ENCODE data around the gene GTPBP1. TPM values are rescaled to one million over a fixed set of nuclear protein-coding genes. Genes with fewer than 3 reads are reported as not detected.

The GTPBP1 gene
- total RNA-seq, 2 experiments from 2014 or later = 98.6 TPM

DNA sequence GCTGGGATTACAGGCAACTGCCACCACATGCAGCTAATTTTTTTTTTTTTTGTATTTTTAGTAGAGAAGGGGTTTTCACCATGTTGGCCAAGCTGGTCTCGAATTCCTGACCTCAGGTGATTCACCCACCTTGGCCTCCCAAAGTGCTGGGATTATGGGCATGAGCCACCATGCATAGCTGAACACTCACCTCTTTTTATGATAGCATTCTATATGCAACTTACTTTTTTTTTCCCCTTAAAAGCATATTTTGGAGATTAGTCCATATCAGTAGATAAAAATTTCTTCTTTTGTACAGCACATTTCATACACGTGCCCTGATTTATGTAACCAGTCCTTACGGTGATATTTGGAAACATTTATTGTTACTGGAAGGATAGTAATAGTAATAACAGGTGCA, 14.6 kb downstream of the GTPBP1 start:
- POLR2A ChIA-PET = interaction anchor here (0.5 kb wide), 1 partner anchor 23 kb away, joined by 6 read pairs; no protein-coding TSS in a partner anchor
- ATAC-seq (ENCODE audit: low read depth) (no peak), DNase-seq (no peak)
- peaks cover 5% of the 10 kb centered on the region for H3K4me1 Mint-ChIP-seq
- no peaks in the 10 kb centered on the region for H3K9me3 Mint-ChIP-seq
- no peak overlapping the region for H3K4me3 Mint-ChIP-seq
- H3K27me3 Mint-ChIP-seq = no peaks in the 10 kb centered on the region
- H3K36me3 Mint-ChIP-seq = peaks cover 14% of the 10 kb centered on the region
- H3K27ac Mint-ChIP-seq = no peak overlapping the region

- no peak overlapping the region for H3K4me3 Mint-ChIP-seq
- peaks cover 3% of the 10 kb centered on the region for H3K4me1 Mint-ChIP-seq
- H3K36me3 Mint-ChIP-seq = peaks cover 18% of the 10 kb centered on the region
- no peaks in the 10 kb centered on the region for H3K27me3 Mint-ChIP-seq
- H3K9me3 Mint-ChIP-seq = no peaks in the 10 kb centered on the region
- POLR2A ChIA-PET = interaction anchor here (0.7 kb wide), 1 partner anchor 19 kb away, joined by 3 read pairs; no protein-coding TSS in a partner anchor
- ATAC-seq (ENCODE audit: low read depth) = no peak
- DNase-seq = peak; percentile 11
- H3K27ac Mint-ChIP-seq = no peak overlapping the region
Observed at GRCh38 chr22:38721551-38721950, 15.8 kb downstream of the GTPBP1 start.

DNA sequence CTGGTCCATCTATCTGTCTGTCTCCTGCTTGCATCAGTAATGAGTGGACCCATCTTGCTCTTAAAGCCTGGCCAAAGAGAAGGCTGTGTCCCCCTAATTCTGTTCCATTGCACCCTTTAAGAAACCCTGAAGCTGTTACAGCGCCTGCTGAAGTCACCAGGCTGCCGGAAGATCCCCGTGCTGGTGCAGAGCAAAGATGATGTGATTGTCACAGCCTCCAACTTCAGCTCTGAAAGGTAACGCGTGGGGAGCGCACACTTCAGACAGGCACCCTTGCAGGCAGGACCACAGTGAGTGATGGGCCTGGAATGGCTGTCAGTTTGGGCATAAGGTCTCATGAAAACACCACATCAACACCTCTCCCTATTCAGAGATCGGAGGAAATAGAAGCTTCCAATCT, 18.4 kb downstream of the GTPBP1 start:
- POLR2A ChIA-PET = interaction anchor here (1.8 to 2.5 kb wide), 2 partner anchors 9 to 13 kb away, joined by 7 read pairs; no protein-coding TSS in a partner anchor
- Mint-ChIP-seq H3K4me1 (peaks cover 6% of the 10 kb centered on the region), H3K9me3 (no peaks in the 10 kb centered on the region), H3K27me3 (no peaks in the 10 kb centered on the region), H3K27ac (no peak overlapping the region), H3K4me3 (no peak overlapping the region), H3K36me3 (peaks cover 24% of the 10 kb centered on the region)
- DNase-seq = peak; percentile 8
- no peak for ATAC-seq (ENCODE audit: low read depth)

DNA sequence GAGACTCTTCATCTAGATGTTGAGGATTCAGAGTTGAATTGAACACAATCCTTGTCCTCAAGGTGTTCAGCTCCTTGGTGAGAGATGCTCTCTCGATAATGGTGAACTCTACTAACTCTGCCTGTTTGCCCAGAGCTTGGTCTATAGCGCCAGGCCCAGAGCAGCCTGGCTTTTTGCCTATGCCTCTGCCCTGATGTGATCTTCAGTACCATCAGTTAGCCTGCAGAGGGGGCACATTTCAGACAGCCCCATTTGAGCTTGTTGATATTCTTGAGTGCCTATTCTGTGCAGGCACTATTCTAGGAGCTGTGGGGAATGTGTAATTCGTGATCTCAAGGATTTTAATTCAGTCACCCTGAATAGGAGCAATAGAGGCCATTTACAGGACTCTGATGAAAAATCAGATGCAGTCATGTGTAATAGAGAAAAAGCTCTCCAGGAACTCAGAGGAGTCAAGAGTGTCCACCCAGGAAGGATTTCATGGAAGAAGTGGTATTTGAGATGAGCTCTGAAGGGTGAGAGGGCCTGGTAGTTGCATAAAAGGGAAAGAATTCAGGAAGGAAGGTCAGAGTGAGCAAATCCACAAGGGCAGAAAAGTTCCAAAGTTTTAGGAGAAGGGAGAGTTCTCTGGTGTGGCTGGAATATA, 19.3 kb downstream of the GTPBP1 start:
- Mint-ChIP-seq H3K4me3 (no peak overlapping the region), H3K36me3 (peaks cover 24% of the 10 kb centered on the region), H3K27ac (no peak overlapping the region), H3K27me3 (no peaks in the 10 kb centered on the region), H3K4me1 (peaks cover 7% of the 10 kb centered on the region), H3K9me3 (no peaks in the 10 kb centered on the region)
- POLR2A ChIA-PET = interaction anchor here (1.0 to 2.5 kb wide), 3 partner anchors 8 to 12 kb away, joined by 4 to 7 read pairs (median 7); no protein-coding TSS in a partner anchor
- peak; percentile 67 for ATAC-seq (ENCODE audit: low read depth)
- peak; percentile 26 for DNase-seq

GRCh38 chr22:38725900-38726655, 20.3 kb downstream of the GTPBP1 start:
- Mint-ChIP-seq H3K9me3 (no peaks in the 10 kb centered on the region), H3K4me3 (no peak overlapping the region), H3K27ac (no peak overlapping the region), H3K27me3 (no peaks in the 10 kb centered on the region), H3K36me3 (peaks cover 32% of the 10 kb centered on the region), H3K4me1 (peaks cover 7% of the 10 kb centered on the region)
- ATAC-seq (ENCODE audit: low read depth) (no peak), DNase-seq (peak; percentile 17)
- POLR2A ChIA-PET = interaction anchor here (1.0 to 2.5 kb wide), 2 partner anchors 9 to 11 kb away, joined by 4 to 7 read pairs; no protein-coding TSS in a partner anchor

GRCh38 chr22:38727123-38727522, 21.4 kb downstream of the GTPBP1 start:
- Mint-ChIP-seq H3K36me3 (peaks cover 26% of the 10 kb centered on the region), H3K4me1 (peaks cover 4% of the 10 kb centered on the region), H3K9me3 (no peaks in the 10 kb centered on the region), H3K27ac (no peak overlapping the region), H3K27me3 (no peaks in the 10 kb centered on the region), H3K4me3 (no peak overlapping the region)
- ATAC-seq (ENCODE audit: low read depth) = no peak
- POLR2A ChIA-PET = no interaction called here
- peak; percentile 23 for DNase-seq

- peaks cover 26% of the 10 kb centered on the region for H3K36me3 Mint-ChIP-seq
- no peak for ATAC-seq (ENCODE audit: low read depth)
- H3K4me3 Mint-ChIP-seq = no peak overlapping the region
- H3K4me1 Mint-ChIP-seq = peaks cover 4% of the 10 kb centered on the region
- DNase-seq = peak; percentile 22
- H3K27me3 Mint-ChIP-seq = no peaks in the 10 kb centered on the region
- peak overlapping the region; percentile 30 for H3K27ac Mint-ChIP-seq
- H3K9me3 Mint-ChIP-seq = no peaks in the 10 kb centered on the region
- POLR2A ChIA-PET = interaction anchor here (1.1 to 16.1 kb wide), 2 partner anchors 21 to 27 kb away, joined by 3 to 386 read pairs; partner anchors contain the start of gene SUN2
Observed at GRCh38 chr22:38727530-38728451, 22.0 kb downstream of the GTPBP1 start.

GRCh38 chr22:38728871-38729796, 23.4 kb downstream of the GTPBP1 start:
- Mint-ChIP-seq H3K4me1 (peaks cover 8% of the 10 kb centered on the region), H3K9me3 (no peaks in the 10 kb centered on the region), H3K27me3 (no peaks in the 10 kb centered on the region), H3K4me3 (no peak overlapping the region), H3K27ac (no peak overlapping the region), H3K36me3 (peaks cover 28% of the 10 kb centered on the region)
- no peak for ATAC-seq (ENCODE audit: low read depth)
- peak; percentile 29 for DNase-seq
- POLR2A ChIA-PET = interaction anchor here (0.6 to 16.1 kb wide), 4 partner anchors 13 to 37 kb away, joined by 3 to 386 read pairs (median 22); partner anchors contain the start of gene SUN2

GRCh38 chr22:38729946-38730345, 24.2 kb downstream of the GTPBP1 start:
- no peaks in the 10 kb centered on the region for H3K27me3 Mint-ChIP-seq
- ATAC-seq (ENCODE audit: low read depth) (no peak), DNase-seq (peak; percentile 26)
- no peak overlapping the region for H3K27ac Mint-ChIP-seq
- H3K4me1 Mint-ChIP-seq = peaks cover 8% of the 10 kb centered on the region
- no peak overlapping the region for H3K4me3 Mint-ChIP-seq
- H3K36me3 Mint-ChIP-seq = peaks cover 29% of the 10 kb centered on the region
- POLR2A ChIA-PET = interaction anchor here (1.2 to 16.1 kb wide), 3 partner anchors 10 to 25 kb away, joined by 3 to 386 read pairs (median 40); partner anchors contain the start of gene SUN2
- no peaks in the 10 kb centered on the region for H3K9me3 Mint-ChIP-seq

- peaks cover 28% of the 10 kb centered on the region for H3K36me3 Mint-ChIP-seq
- peak overlapping the region; percentile 68 for H3K27ac Mint-ChIP-seq
- peaks cover 8% of the 10 kb centered on the region for H3K4me1 Mint-ChIP-seq
- H3K27me3 Mint-ChIP-seq = no peaks in the 10 kb centered on the region
- no peak overlapping the region for H3K4me3 Mint-ChIP-seq
- ATAC-seq (ENCODE audit: low read depth) = no peak
- POLR2A ChIA-PET = interaction anchor here (1.2 to 16.1 kb wide), 3 partner anchors 9 to 25 kb away, joined by 3 to 386 read pairs (median 40); partner anchors contain the start of gene SUN2
- H3K9me3 Mint-ChIP-seq = no peaks in the 10 kb centered on the region
- DNase-seq = peak; percentile 31
Observed at GRCh38 chr22:38730411-38730871, 24.7 kb downstream of the GTPBP1 start.

- peaks cover 24% of the 10 kb centered on the region for H3K36me3 Mint-ChIP-seq
- no peak for ATAC-seq (ENCODE audit: low read depth)
- H3K4me1 Mint-ChIP-seq = peaks cover 17% of the 10 kb centered on the region
- DNase-seq = no peak
- peak overlapping the region; percentile 65 for H3K27ac Mint-ChIP-seq
- H3K27me3 Mint-ChIP-seq = no peaks in the 10 kb centered on the region
- POLR2A ChIA-PET = interaction anchor here (0.7 to 16.1 kb wide), 6 partner anchors 11 to 35 kb away, joined by 3 to 386 read pairs (median 14); partner anchors contain the start of genes GTPBP1 and SUN2
- H3K9me3 Mint-ChIP-seq = no peaks in the 10 kb centered on the region
- no peak overlapping the region for H3K4me3 Mint-ChIP-seq
Observed at GRCh38 chr22:38731703-38732161, 26.0 kb downstream of the GTPBP1 start.
